HepG2 (cell line): ENCODE measurements around the gene RPL41. TPM values are rescaled to one million over a fixed set of nuclear protein-coding genes. Genes with fewer than 3 reads are reported as not detected.

Experiments used
- ATAC-seq: fragments of 200-7000 bp; cut with Tn5 transposase; 3 replicates; pipeline ENCODE4 v1.9.1; 2020; ENCODE audit warnings: mild to moderate bottlenecking, moderate library complexity
- BruUV-seq: library from RNA; stranded (reverse); fragments of 400-500 nt; replicated peaks from 2 replicates; lab custom pipeline; 2021; lab: Mats Ljungman, UMichigan
- CTCF ChIA-PET: fragments of 300-600 bp; formaldehyde crosslinking; extraction: SDS; loops from one replicate; lab custom pipeline; 2021; ENCODE audit warnings: low total read pairs, inconsistent platforms, low intra/inter-chr PET ratio; lab: Yijun Ruan, JAX
- POLR2A ChIA-PET: fragments of 350-600 bp; sonication (Branson Sonifier 250); formaldehyde crosslinking; loops from one replicate; lab custom pipeline; 2020; ENCODE audit warnings: antibody characterized with exemption, inconsistent platforms; lab: Yijun Ruan, JAX
- DNase-seq: peaks from one replicate; pipeline ENCODE4 v3.0.0-alpha.2; 2015; ENCODE audit warnings: low spot score
- FAIRE-seq: peaks from 3 replicates; lab custom pipeline; 2011; peaks lifted over from hg19 to GRCh38; lab: Jason Lieb, UNC
- H2AFZ ChIP-seq: one replicate; pipeline ENCODE4 v1.6.1; 2011; ENCODE audit warnings: low read length, inconsistent platforms
- H3K27ac ChIP-seq: fragments of 300-600 bp; 3 replicates; pipeline ENCODE4 v1.8.0; 2011; ENCODE audit warnings: mixed run types, mild to moderate bottlenecking, mixed read lengths, low read length, inconsistent platforms; ENCODE audit not compliant: insufficient read depth; ENCODE audit errors: extremely low read length
- H3K27me3 ChIP-seq, 2 experiments: fragments of 200-600 bp in 1 of 2; 2 replicates in 1 of 2; 3 replicates in 1 of 2; pipeline versions ENCODE4 v1.6.0 to v1.8.0; 2011; ENCODE audit warnings: low read length in 2 of 2, mild to moderate bottlenecking in 2 of 2, moderate library complexity in 2 of 2, inconsistent platforms in 1 of 2; ENCODE audit not compliant: insufficient read depth in 2 of 2, control insufficient read depth in 1 of 2
- H3K36me3 ChIP-seq, 2 experiments: fragments of 200-600 bp in 1 of 2; replicated peaks in 1 of 2; 2 replicates in 1 of 2; 3 replicates in 1 of 2; pipeline versions ENCODE4 v1.5.1 to v1.8.0; 2011; ENCODE audit warnings: low read length in 2 of 2, inconsistent platforms in 1 of 2; ENCODE audit not compliant: insufficient read depth in 2 of 2, control insufficient read depth in 1 of 2
- H3K4me1 ChIP-seq: 2 replicates; pipeline ENCODE4 v1.5.1; 2012; ENCODE audit warnings: low read length, inconsistent platforms; ENCODE audit not compliant: insufficient read depth
- H3K4me2 ChIP-seq: 2 replicates; pipeline ENCODE4 v1.6.0; 2011; ENCODE audit warnings: low read depth, low read length, inconsistent platforms
- H3K4me3 ChIP-seq, 3 experiments: fragments of 200-600 bp in 1 of 3; sonication (generic), shearing (Covaris generic) in 1 of 3; replicated peaks in 1 of 3; 2 replicates each; pipeline ENCODE4 v1.5.1; 2011 to 2016; ENCODE audit warnings: low read length in 3 of 3, inconsistent platforms in 2 of 3, low read depth in 2 of 3, mild to moderate bottlenecking in 2 of 3, control low read depth in 1 of 3, mixed read lengths in 1 of 3; ENCODE audit not compliant: insufficient read depth in 1 of 3
- H3K79me2 ChIP-seq: one replicate; pipeline ENCODE4 v1.6.1; 2011; ENCODE audit warnings: low read length, inconsistent platforms; ENCODE audit not compliant: insufficient read depth
- H3K9ac ChIP-seq: 2 replicates; pipeline ENCODE4 v1.6.0; 2011; ENCODE audit warnings: mild to moderate bottlenecking, low read depth, low read length, inconsistent platforms; ENCODE audit not compliant: insufficient read depth
- H3K9me3 ChIP-seq: 2 replicates; pipeline ENCODE4 v1.5.1; 2012; ENCODE audit warnings: mild to moderate bottlenecking, low read length
- H4K20me1 ChIP-seq: 2 replicates; pipeline ENCODE4 v1.6.0; 2011; ENCODE audit warnings: inconsistent platforms, mild to moderate bottlenecking, low read length, moderate library complexity; ENCODE audit not compliant: insufficient read depth
- FOXA3 ChIP-seq: IDR thresholded peaks from 2 replicates; pipeline ENCODE4 v1.6.1; 2016; ENCODE audit warnings: missing genetic modification reagents, missing compliant biosample characterization
- PITX1 ChIP-seq: sonication (generic); formaldehyde crosslinking; IDR thresholded peaks from 2 replicates; pipeline ENCODE4 v1.5.1; 2020; ENCODE audit warnings: mild to moderate bottlenecking, missing genetic modification reagents
- RFX5 ChIP-seq: IDR thresholded peaks from 2 replicates; pipeline ENCODE4 v1.6.1; 2011; ENCODE audit warnings: low read depth, low read length, improper control_type of control experiment
- RNF219 ChIP-seq: sonication (generic); formaldehyde crosslinking; IDR thresholded peaks from 2 replicates; pipeline ENCODE4 v1.5.0; 2020; ENCODE audit warnings: mild to moderate bottlenecking, missing genetic modification reagents
- SAFB2 ChIP-seq: sonication (generic); formaldehyde crosslinking; IDR thresholded peaks from 2 replicates; pipeline ENCODE4 v1.5.1; 2020; ENCODE audit warnings: missing genetic modification reagents, low read depth, mild to moderate bottlenecking, borderline replicate concordance
- TP53 ChIP-seq: sonication (generic); formaldehyde crosslinking; conservative IDR thresholded peaks from 2 replicates; pipeline ENCODE4 v1.4.0; 2020; ENCODE audit warnings: missing genetic modification reagents
- XBP1 ChIP-seq: sonication (generic); formaldehyde crosslinking; IDR thresholded peaks from 2 replicates; pipeline ENCODE4 v1.5.0; 2020; ENCODE audit warnings: missing genetic modification reagents
- ZBTB2 ChIP-seq: sonication (generic); formaldehyde crosslinking; IDR thresholded peaks from 2 replicates; pipeline ENCODE4 v1.8.0; 2022; ENCODE audit warnings: low read depth, missing genetic modification reagents
- ZNF607 ChIP-seq: sonication (generic); formaldehyde crosslinking; IDR thresholded peaks from 2 replicates; pipeline ENCODE4 v1.5.1; 2020; ENCODE audit warnings: missing genetic modification reagents, mild to moderate bottlenecking, borderline replicate concordance
- ZNF615 ChIP-seq: sonication (generic); formaldehyde crosslinking; IDR thresholded peaks from 2 replicates; pipeline ENCODE4 v1.5.0; 2020; ENCODE audit warnings: mild to moderate bottlenecking, missing genetic modification reagents, borderline replicate concordance
- WGBS: methylation state at CpG from one replicate; pipeline ENCODE4 v1.1.6; 2017; ENCODE audit warnings: low lambda C conversion rate; 5-methylcytosine and 5-hydroxymethylcytosine counted together
- in situ Hi-C: cut with HindIII; loops from 2 replicates; pipeline ENCODE4 v1.10.0; 2017; ENCODE audit warnings: low pct_unique_long_range_greater_than_20kb; ENCODE audit not compliant: extremely low pct_ligation_motif_present
- intact Hi-C: fragments of 100-400 bp; cut with micrococcal nuclease; formaldehyde crosslinking; loops from one replicate; pipeline ENCODE4 v1.10.0; 2022; ENCODE audit not compliant: unreplicated experiment
- polyA plus RNA-seq, 8 experiments: library from polyadenylated mRNA; depleted of rRNA in 3 of 8; stranded (reverse) in 7 of 8; unstranded in 1 of 8; fragments of >200 nt; fragmentation: Illumina TruSeq in 4 of 8; extraction: Trizol in 4 of 8; gene quantifications; 2 replicates each; pipeline versions ENCODE4 v1.2.1 to v1.2.3, GENCODE V29; 2011 to 2016; ENCODE audit warnings: low read depth in 4 of 8, missing spikeins in 1 of 8, mixed read lengths in 1 of 8; ENCODE audit not compliant: insufficient read depth in 1 of 8
- total RNA-seq, 5 experiments: library from RNA; depleted of rRNA; stranded (reverse); fragments of >200 nt; fragmentation: Illumina TruSeq; extraction: Trizol; gene quantifications; 2 replicates each; pipeline ENCODE4 v1.2.3, GENCODE V29; 2016; ENCODE audit warnings: low read depth in 1 of 5

The RPL41 gene
- total and polyA plus RNA-seq, 2 of the 13 experiments (the other 11 are each of a cell fraction or from before 2014, with no cell fraction given): 4,012 to 7,670 TPM

GRCh38 chr12:56074396-56074795 is 42.0 kb upstream of the RPL41 start:
- DNase-seq (no peak), ATAC-seq (no peak), FAIRE-seq (no peak)
- Histone ChIP-seq H3K79me2 (no peaks in the 10 kb centered on the region), H2AFZ (no peak overlapping the region), H3K4me1 (peaks cover 58% of the 10 kb centered on the region), H3K9ac (no peak overlapping the region), H3K27ac (no peak overlapping the region), H3K4me3 (no peak overlapping the region), H3K27me3 (no peaks in the 10 kb centered on the region; a peak in 2 of 5 replicates), H3K4me2 (no peak overlapping the region), H4K20me1 (no peaks in the 10 kb centered on the region), H3K9me3 (no peaks in the 10 kb centered on the region), H3K36me3 (no peaks in the 10 kb centered on the region)
- POLR2A ChIA-PET: no interaction called here
- in situ Hi-C loops (no loop called here), intact Hi-C loops (no loop called here)
- CTCF ChIA-PET: no interaction called here
- 84% methylated on average over 5 of the region's 5 CpGs for WGBS
- BruUV-seq: no TSS peak
- TF ChIP-seq PITX1 (CRISPR knock-in tag) (no peak), ZNF607 (no peak), RNF219 (CRISPR knock-in tag) (no peak), RFX5 (no peak), XBP1 (CRISPR knock-in tag) (no peak), FOXA3 (CRISPR knock-in tag) (no peak), TP53 (CRISPR knock-in tag) (no peak), SAFB2 (CRISPR knock-in tag) (no peak), ZNF615 (CRISPR knock-in tag) (no peak), ZBTB2 (CRISPR knock-in tag) (no peak)
